Endothelial cell of umbilical vein (primary cell): ENCODE measurements around the gene NGLY1. TPM values are rescaled to one million over a fixed set of nuclear protein-coding genes. Genes with fewer than 3 reads are reported as not detected.

ENCODE experiments used
- BruUV-seq: library from RNA; stranded (reverse); fragments of 400-500 nt; replicated peaks from 2 replicates; lab custom pipeline; 2021; lab: Mats Ljungman, UMichigan
- CTCF ChIA-PET: fragments of 300-600, 350-600 bp; sonication (Branson Sonifier 250); formaldehyde crosslinking; loops from one replicate; lab custom pipeline; 2021; ENCODE audit warnings: antibody characterized with exemption, inconsistent platforms; lab: Charles Lee
- POLR2A ChIA-PET: fragments of 300-600, 350-600 bp; sonication (Branson Sonifier 250); formaldehyde crosslinking; loops from one replicate; lab custom pipeline; 2021; ENCODE audit warnings: antibody characterized with exemption, inconsistent platforms; lab: Charles Lee
- DNase-seq: peaks from one replicate; pipeline ENCODE4 v3.0.0-alpha.2; 2011; ENCODE audit warnings: low read depth, low spot score
- FAIRE-seq: peaks from 2 replicates; lab custom pipeline; 2011; peaks lifted over from hg19 to GRCh38; lab: Jason Lieb, UNC
- H2AFZ ChIP-seq: 2 replicates; pipeline ENCODE4 v1.6.0; 2012; ENCODE audit warnings: low read depth, low read length, control low read depth, inconsistent platforms
- H3K27ac ChIP-seq: 2 replicates; pipeline ENCODE4 v1.5.1; 2011; ENCODE audit warnings: low read depth, mild to moderate bottlenecking, control low read depth, low read length, moderate library complexity; ENCODE audit not compliant: insufficient read depth
- H3K27me3 ChIP-seq, 2 experiments: 2 replicates each; pipeline versions ENCODE4 v1.6.0 to v1.6.1; 2011; ENCODE audit warnings: low read length in 2 of 2, mixed read lengths in 1 of 2; ENCODE audit not compliant: control insufficient read depth in 2 of 2, insufficient read depth in 2 of 2
- H3K36me3 ChIP-seq, 2 experiments: 2 replicates in 1 of 2; 3 replicates in 1 of 2; pipeline ENCODE4 v1.5.1; 2011; ENCODE audit warnings: low read length in 2 of 2, mild to moderate bottlenecking in 1 of 2, moderate library complexity in 1 of 2; ENCODE audit not compliant: control insufficient read depth in 2 of 2, insufficient read depth in 2 of 2; ENCODE audit errors: extremely low read depth in 1 of 2
- H3K4me1 ChIP-seq: 3 replicates; pipeline ENCODE4 v1.5.1; 2011; ENCODE audit warnings: mild to moderate bottlenecking, low read length; ENCODE audit not compliant: control insufficient read depth, insufficient read depth; ENCODE audit errors: extremely low read depth
- H3K4me2 ChIP-seq: 2 replicates; pipeline ENCODE4 v1.6.1; 2011; ENCODE audit warnings: low read length, control low read depth, mixed read lengths; ENCODE audit not compliant: insufficient read depth
- H3K4me3 ChIP-seq, 3 experiments: fragments of 200-600 bp in 1 of 3; sonication (generic), shearing (Covaris generic) in 1 of 3; replicated peaks in 1 of 3; 2 replicates each; pipeline ENCODE4 v1.5.1; 2011 to 2016; ENCODE audit warnings: control low read depth in 3 of 3, low read length in 3 of 3, mild to moderate bottlenecking in 2 of 3, inconsistent platforms in 1 of 3, low read depth in 1 of 3, moderate library complexity in 1 of 3; ENCODE audit not compliant: insufficient read depth in 1 of 3
- H3K79me2 ChIP-seq: 2 replicates; pipeline ENCODE4 v1.6.0; 2012; ENCODE audit warnings: low read length, inconsistent platforms; ENCODE audit not compliant: control insufficient read depth, insufficient read depth
- H3K9ac ChIP-seq: replicated peaks from 2 replicates; pipeline ENCODE3; 2011; ENCODE audit warnings: low read length, control low read depth; ENCODE audit not compliant: insufficient read depth; ENCODE audit errors: extremely low read depth
- H3K9me1 ChIP-seq: replicated peaks from 3 replicates; pipeline ENCODE4 v1.6.0; 2011; ENCODE audit warnings: mild to moderate bottlenecking, low read length; ENCODE audit not compliant: control insufficient read depth, insufficient read depth; ENCODE audit errors: extremely low read depth
- H3K9me3 ChIP-seq: replicated peaks from 2 replicates; pipeline ENCODE4 v1.5.1; 2012; ENCODE audit warnings: low read length, inconsistent platforms; ENCODE audit not compliant: control insufficient read depth, insufficient read depth
- H4K20me1 ChIP-seq: replicated peaks from 2 replicates; pipeline ENCODE3; 2011; ENCODE audit warnings: mild to moderate bottlenecking, low read length; ENCODE audit not compliant: control insufficient read depth, insufficient read depth; ENCODE audit errors: extremely low read depth
- CTCF ChIP-seq, 2 donors: IDR thresholded peaks; 1 replicate in 1 of 2; 2 replicates in 1 of 2; pipeline ENCODE4 v1.5.1; 2011; ENCODE audit warnings: low read length in 2 of 2, mild to moderate bottlenecking in 2 of 2, moderate library complexity in 2 of 2, control low read depth in 1 of 2, inconsistent platforms in 1 of 2, low read depth in 1 of 2; ENCODE audit not compliant: insufficient read depth in 1 of 2; ENCODE audit errors: extremely low read depth in 1 of 2
- EZH2 ChIP-seq: IDR thresholded peaks from 2 replicates; pipeline ENCODE4 v1.6.1; 2012; ENCODE audit warnings: borderline replicate concordance, low read depth, mild to moderate bottlenecking, moderate library complexity, low read length, inconsistent platforms; ENCODE audit not compliant: severe bottlenecking
- FOS ChIP-seq: IDR thresholded peaks from 2 replicates; pipeline ENCODE4 v1.6.1; 2011; ENCODE audit warnings: mild to moderate bottlenecking, low read length, moderate library complexity, borderline replicate concordance; ENCODE audit not compliant: insufficient read depth
- GATA2 ChIP-seq: IDR thresholded peaks from 2 replicates; pipeline ENCODE4 v1.7.0; 2011; ENCODE audit warnings: low read depth, mild to moderate bottlenecking, moderate library complexity, mixed read lengths, low read length; ENCODE audit not compliant: insufficient read length, insufficient read depth
- JUN ChIP-seq: IDR thresholded peaks from 2 replicates; pipeline ENCODE4 v1.6.1; 2011; ENCODE audit warnings: borderline replicate concordance, low read depth; ENCODE audit not compliant: insufficient read length, insufficient read depth
- MAX ChIP-seq: IDR thresholded peaks from 2 replicates; pipeline ENCODE4 v1.6.1; 2011; ENCODE audit not compliant: insufficient read depth, insufficient read length
- MYC ChIP-seq: IDR thresholded peaks from one replicate; pipeline ENCODE4 v1.6.1; 2011; ENCODE audit warnings: mild to moderate bottlenecking, low read depth, low read length
- POLR2A ChIP-seq: IDR thresholded peaks from 2 replicates; pipeline ENCODE4 v1.6.1; 2012; ENCODE audit warnings: low read depth, mild to moderate bottlenecking, control low read depth, low read length
- POLR2AphosphoS5 ChIP-seq: IDR thresholded peaks from 2 replicates; pipeline ENCODE4 v1.6.1; 2012; ENCODE audit warnings: low read depth, mild to moderate bottlenecking, control low read depth, low read length, moderate library complexity; ENCODE audit not compliant: insufficient read depth
- dilution Hi-C: fragments of 300-500 bp; cut with MboI; formaldehyde crosslinking; loops from one replicate; pipeline ENCODE4 v1.15.0; 2019; ENCODE audit warnings: low sequenced_read_pairs; ENCODE audit not compliant: extremely low pct_ligation_motif_present
- intact Hi-C: fragments of 100-400 bp; cut with micrococcal nuclease; formaldehyde crosslinking; loops from one replicate; pipeline ENCODE4 v1.10.0; 2022
- polyA plus RNA-seq, 4 experiments: library from polyadenylated mRNA; depleted of rRNA in 3 of 4; stranded (reverse) in 3 of 4; unstranded in 1 of 4; fragments of >200 nt; gene quantifications; 2 replicates each; pipeline versions ENCODE4 v1.2.1 to v1.2.3, GENCODE V29; 2011 to 2012; ENCODE audit warnings: missing spikeins in 1 of 4
- total RNA-seq: library from RNA; stranded (reverse); gene quantifications from 2 replicates; pipeline ENCODE4 v1.2.3, GENCODE V29; 2021

The NGLY1 gene
- total and polyA plus RNA-seq, 2 donors (not counting 3 experiments of a cell fraction or from before 2014, with no cell fraction given): 5.3 to 29.6 TPM

- Histone ChIP-seq H3K27ac (no peak overlapping the region), H3K9ac (no peak overlapping the region), H2AFZ (no peak overlapping the region), H3K4me3 (no peak overlapping the region), H3K27me3 (peaks cover 2 to 3% of the 10 kb centered on the region in 2 experiments), H3K9me1 (no peaks in the 10 kb centered on the region), H3K79me2 (no peaks in the 10 kb centered on the region), H4K20me1 (no peaks in the 10 kb centered on the region), H3K4me2 (no peak overlapping the region), H3K4me1 (no peaks in the 10 kb centered on the region), H3K36me3 (no peaks in the 10 kb centered on the region), H3K9me3 (no peaks in the 10 kb centered on the region)
- DNase-seq (no peak), FAIRE-seq (no peak)
- POLR2A ChIA-PET: no interaction called here
- CTCF ChIA-PET: no interaction called here
- no TSS peak for BruUV-seq
- TF ChIP-seq GATA2 (no peak), MYC (no peak), POLR2A (no peak), MAX (no peak), CTCF (IDR thresholded peaks at IDR 0.05; ENCODE audit: extremely low read depth in 1 of 2, insufficient read depth in 1 of 2, low read depth in 1 of 2, low read length in 2 of 2) (no peak), JUN (no peak), POLR2AphosphoS5 (no peak), FOS (no peak), EZH2 (no peak)
- dilution Hi-C loops (no loop called here), intact Hi-C loops (no loop called here)
Observed at GRCh38 chr3:25804676-25805075, 21.4 kb upstream of the NGLY1 start.
